Ishikawa (cell line): ENCODE data around the gene METRNL.

Source experiments
- CEBPB ChIP-seq: IDR thresholded peaks from 2 replicates; pipeline ENCODE4 v1.6.1; 2012
- CREB1 ChIP-seq: IDR thresholded peaks from 2 replicates; pipeline ENCODE4 v1.6.1; 2012; ENCODE audit warnings: low read depth
- EGR1 ChIP-seq: IDR thresholded peaks from 2 replicates; pipeline ENCODE4 v1.6.1; 2012
- EP300 ChIP-seq: IDR thresholded peaks from 2 replicates; pipeline ENCODE4 v1.6.1; 2012; ENCODE audit warnings: borderline replicate concordance
- FOXM1 ChIP-seq: IDR thresholded peaks from 2 replicates; pipeline ENCODE4 v1.6.1; 2012; ENCODE audit warnings: low read depth, borderline replicate concordance
- NFIC ChIP-seq: IDR thresholded peaks from 2 replicates; pipeline ENCODE4 v1.6.1; 2012
- RAD21 ChIP-seq: IDR thresholded peaks from 2 replicates; pipeline ENCODE4 v1.6.1; 2012; ENCODE audit warnings: low read depth
- TAF1 ChIP-seq: IDR thresholded peaks from 2 replicates; pipeline ENCODE4 v1.6.1; 2012; ENCODE audit warnings: low read depth, mild to moderate bottlenecking
- TCF12 ChIP-seq: IDR thresholded peaks from 2 replicates; pipeline ENCODE4 v1.6.1; 2012; ENCODE audit warnings: low read depth
- TEAD4 ChIP-seq: IDR thresholded peaks from 2 replicates; pipeline ENCODE4 v1.6.1; 2012
- YY1 ChIP-seq: IDR thresholded peaks from 2 replicates; pipeline ENCODE4 v1.6.1; 2012; ENCODE audit warnings: low read depth
- ZBTB7A ChIP-seq: IDR thresholded peaks from 2 replicates; pipeline ENCODE4 v1.6.1; 2012; ENCODE audit warnings: low read depth
- TF ChIP-seq, protein P1 (sequence below): IDR thresholded peaks from 2 replicates; pipeline ENCODE4 v1.6.1; 2012
- TF ChIP-seq, protein P2 (sequence below): IDR thresholded peaks from 2 replicates; pipeline ENCODE4 v1.6.1; 2012; ENCODE audit warnings: low read depth, mild to moderate bottlenecking
- TF ChIP-seq, protein P3 (sequence below): IDR thresholded peaks from 2 replicates; pipeline ENCODE4 v1.6.1; 2012

Gene METRNL

DNA sequence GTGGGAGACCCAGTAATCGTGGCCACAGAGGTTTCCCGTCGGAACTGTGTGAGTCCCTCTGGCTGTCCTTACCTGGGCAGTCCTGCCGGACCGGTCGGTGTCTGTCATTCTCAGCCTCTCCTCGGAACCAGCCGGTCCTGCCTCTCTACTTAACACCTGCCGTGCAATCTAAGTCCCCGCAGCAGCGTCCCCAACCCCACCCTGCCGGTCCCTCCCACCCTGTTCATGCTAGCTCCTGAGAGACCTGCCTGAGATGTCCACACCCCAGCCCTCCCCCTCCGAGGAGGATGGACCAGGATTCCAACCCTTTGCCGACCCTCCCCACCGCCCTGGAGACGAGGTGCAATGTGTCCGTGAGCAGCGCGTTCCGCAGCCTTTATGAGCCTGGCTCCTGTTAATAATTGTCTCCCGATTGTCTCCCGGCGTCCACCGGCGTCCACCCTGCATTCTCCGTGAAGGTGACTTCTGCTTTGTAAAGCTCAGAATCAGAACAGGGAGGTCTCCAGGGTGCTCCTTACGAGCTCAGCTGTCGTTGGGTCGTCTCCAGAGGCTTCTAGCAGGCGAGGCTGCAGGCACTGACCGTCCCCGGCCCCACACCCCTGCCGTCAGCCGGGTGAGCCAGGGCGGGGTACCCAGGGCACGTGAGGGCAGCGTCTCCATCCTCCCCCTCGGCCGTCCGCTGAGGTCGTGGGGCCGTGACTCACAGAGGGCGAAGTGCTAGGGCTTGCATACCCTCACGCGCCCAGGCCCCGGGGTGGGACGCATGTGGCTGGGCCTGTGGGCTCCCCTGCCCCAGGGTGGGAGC is 10.1 kb downstream of the METRNL start:
- TF ChIP-seq, protein P1, sequence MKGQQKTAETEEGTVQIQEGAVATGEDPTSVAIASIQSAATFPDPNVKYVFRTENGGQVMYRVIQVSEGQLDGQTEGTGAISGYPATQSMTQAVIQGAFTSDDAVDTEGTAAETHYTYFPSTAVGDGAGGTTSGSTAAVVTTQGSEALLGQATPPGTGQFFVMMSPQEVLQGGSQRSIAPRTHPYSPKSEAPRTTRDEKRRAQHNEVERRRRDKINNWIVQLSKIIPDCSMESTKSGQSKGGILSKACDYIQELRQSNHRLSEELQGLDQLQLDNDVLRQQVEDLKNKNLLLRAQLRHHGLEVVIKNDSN: no peak
- TF ChIP-seq TAF1 (no peak), TEAD4 (no peak), FOXM1 (no peak), RAD21 (no peak), EP300 (no peak), CEBPB (no peak), EGR1 (no peak), TCF12 (no peak), ZBTB7A (no peak), YY1 (no peak), NFIC (no peak)
- TF ChIP-seq, protein P2, sequence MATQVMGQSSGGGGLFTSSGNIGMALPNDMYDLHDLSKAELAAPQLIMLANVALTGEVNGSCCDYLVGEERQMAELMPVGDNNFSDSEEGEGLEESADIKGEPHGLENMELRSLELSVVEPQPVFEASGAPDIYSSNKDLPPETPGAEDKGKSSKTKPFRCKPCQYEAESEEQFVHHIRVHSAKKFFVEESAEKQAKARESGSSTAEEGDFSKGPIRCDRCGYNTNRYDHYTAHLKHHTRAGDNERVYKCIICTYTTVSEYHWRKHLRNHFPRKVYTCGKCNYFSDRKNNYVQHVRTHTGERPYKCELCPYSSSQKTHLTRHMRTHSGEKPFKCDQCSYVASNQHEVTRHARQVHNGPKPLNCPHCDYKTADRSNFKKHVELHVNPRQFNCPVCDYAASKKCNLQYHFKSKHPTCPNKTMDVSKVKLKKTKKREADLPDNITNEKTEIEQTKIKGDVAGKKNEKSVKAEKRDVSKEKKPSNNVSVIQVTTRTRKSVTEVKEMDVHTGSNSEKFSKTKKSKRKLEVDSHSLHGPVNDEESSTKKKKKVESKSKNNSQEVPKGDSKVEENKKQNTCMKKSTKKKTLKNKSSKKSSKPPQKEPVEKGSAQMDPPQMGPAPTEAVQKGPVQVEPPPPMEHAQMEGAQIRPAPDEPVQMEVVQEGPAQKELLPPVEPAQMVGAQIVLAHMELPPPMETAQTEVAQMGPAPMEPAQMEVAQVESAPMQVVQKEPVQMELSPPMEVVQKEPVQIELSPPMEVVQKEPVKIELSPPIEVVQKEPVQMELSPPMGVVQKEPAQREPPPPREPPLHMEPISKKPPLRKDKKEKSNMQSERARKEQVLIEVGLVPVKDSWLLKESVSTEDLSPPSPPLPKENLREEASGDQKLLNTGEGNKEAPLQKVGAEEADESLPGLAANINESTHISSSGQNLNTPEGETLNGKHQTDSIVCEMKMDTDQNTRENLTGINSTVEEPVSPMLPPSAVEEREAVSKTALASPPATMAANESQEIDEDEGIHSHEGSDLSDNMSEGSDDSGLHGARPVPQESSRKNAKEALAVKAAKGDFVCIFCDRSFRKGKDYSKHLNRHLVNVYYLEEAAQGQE: no peak

DNA sequence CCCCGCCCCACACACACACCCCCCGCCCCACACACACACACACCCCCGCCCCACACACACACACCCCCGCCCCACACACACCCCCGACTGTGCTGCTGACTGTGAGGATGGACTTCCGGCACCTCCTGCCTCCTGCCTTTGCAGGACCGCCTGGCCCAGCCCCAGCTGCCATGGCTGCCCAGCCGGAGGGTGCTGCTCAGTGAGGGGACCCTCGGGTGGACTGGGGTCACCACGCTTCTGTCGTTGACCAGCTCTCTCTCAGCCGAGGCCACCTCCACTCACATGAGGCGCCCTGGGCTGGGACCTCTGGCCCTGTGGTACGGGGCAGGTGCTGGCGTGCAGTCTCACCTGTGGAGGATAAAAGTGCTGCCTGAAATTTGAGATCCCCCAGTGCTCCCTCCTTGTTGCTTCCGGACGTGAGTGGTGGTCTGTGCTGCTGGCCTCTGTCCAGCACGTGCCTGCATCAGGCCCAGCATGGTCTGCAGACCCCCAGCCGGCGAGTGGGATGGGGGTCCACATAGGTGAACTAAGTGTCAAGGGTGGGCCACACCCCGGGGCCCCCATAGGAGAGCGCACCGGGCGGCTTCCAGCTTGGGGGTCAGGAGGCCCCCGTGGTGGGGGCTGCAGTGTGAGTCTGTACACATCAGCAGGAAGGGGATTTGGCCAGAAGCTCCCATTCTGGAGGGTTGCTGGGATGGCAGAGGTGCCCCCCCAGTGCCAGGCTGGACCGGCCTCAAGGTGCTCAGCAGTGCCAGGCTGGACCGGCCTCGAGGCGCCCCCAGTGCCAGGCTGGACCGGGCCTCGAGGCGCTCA is 11.2 kb downstream of the METRNL start:
- TF ChIP-seq ZBTB7A (peak; percentile 55), TAF1 (no peak)

DNA sequence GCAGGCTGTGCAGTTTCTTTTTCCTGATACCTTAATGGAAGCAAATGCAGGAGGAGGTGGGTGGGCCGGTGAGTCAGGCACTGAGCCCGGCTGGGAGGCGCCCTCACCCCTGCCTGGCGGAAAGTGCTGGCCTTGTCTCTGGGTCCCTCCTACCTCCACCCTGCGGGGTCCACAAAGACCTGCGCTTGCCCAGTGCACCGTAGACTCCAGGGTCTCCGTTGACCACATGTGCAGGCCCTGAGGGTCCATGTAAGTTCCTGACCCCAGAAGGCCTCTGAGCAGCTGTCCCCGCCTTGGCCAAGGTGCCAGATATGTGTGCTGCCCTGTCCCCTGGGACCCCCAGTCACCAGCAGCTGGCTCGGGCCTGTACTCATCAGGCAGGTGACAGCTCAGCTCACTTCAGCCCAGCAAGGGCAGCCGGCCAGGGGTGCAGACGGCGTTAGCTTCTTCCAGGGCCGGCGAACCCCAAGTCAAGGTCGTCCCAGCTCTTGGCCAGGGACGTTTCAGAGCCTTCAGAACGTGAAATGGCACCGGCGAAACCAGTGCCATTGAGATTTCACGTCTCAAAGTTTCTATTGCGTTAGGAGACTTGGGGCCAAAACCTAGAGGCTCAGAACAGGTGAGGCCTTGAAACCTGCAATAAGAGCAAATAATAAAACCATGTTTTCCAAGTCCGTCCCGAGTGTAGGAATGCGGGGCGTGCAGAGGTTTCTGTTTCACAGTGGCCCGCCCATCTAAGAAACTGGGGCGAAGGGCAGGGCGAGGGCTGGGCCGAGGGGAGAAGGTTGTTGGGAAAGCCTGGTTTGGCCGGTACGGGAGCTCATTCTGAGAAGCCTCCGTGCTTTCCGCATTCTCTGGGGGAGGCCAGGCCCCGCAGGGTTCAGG is 12.1 kb downstream of the METRNL start:
- TF ChIP-seq, protein P1: no peak
- TF ChIP-seq, protein P3, sequence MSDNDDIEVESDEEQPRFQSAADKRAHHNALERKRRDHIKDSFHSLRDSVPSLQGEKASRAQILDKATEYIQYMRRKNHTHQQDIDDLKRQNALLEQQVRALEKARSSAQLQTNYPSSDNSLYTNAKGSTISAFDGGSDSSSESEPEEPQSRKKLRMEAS: no peak
- TF ChIP-seq ZBTB7A (peak; percentile 28; the same call in 1 of the 2 replicates), CREB1 (no peak)
- TF ChIP-seq, protein P2: no peak

DNA sequence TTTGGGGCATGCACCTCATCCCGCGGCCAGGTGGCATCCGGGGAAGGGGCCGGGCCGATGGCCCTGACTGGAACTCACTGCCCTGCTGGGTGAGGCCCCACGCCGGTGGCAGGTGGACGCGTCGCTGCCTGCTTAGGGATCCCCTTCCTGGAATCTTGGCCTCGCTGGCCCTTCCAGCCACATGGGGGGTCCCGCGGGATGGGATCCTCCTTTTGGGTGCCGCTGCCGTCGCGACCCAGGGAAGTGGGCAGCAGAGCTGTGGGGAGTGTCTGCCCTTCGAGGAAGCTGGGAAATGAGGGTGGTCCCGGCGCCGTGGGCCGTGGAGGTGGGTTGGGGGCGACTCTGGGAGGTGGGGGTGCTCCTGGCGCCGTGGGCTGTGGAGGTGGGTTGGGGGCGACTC is 12.8 kb downstream of the METRNL start:
- TF ChIP-seq, protein P3: no peak
- TF ChIP-seq TEAD4 (no peak), YY1 (no peak), ZBTB7A (no peak), CREB1 (no peak), FOXM1 (no peak), TAF1 (no peak), EGR1 (no peak), NFIC (no peak), RAD21 (no peak), TCF12 (no peak)
- TF ChIP-seq, protein P2: no peak
